ENCODE measurements around the gene RNF114. TPM values are rescaled to one million over a fixed set of nuclear protein-coding genes. Genes with fewer than 3 reads are reported as not detected.
"Not testable (repeated sequence)": the region's sequence is repeated elsewhere in the genome, so short reads cannot be mapped to it uniquely, and the experiment has no call there.

RNF114 gene
- total RNA-seq, 1 experiment from 2014 or later = 168 TPM

DNA sequence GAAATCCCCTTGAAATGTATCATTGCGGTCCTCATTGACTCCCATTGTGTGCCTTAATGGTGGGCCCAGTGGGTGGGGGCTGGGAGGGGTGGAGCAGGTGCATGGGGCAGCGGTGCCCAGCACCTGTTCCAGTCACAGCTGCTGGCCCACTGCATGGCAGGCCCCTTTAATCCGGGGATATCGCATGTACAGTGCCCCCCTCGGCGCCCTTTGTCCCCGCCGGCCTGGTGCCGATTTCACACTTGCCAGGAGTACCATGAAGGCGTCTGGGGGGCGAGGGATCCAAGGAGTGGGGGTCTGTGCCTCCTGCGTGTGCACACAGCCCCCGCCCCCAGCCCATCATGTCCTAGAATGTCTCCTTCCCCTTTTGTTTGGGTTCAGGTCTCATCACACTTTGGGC lies 49.4 kb downstream of the RNF114 start:
- H3K4me3 ChIP-seq = peak overlapping the region; percentile 88
- DNase-seq (ENCODE audit: low read depth in 1 of 2, low spot score in 2 of 2) = no peak
- peaks cover 3% of the 10 kb centered on the region; the same call in 1 of the 2 replicates for H3K9me3 ChIP-seq (replicated peaks)
- peaks cover 70% of the 10 kb centered on the region for H3K36me3 ChIP-seq
- no peak overlapping the region for H3K27ac ChIP-seq
- peaks cover 72% of the 10 kb centered on the region for H3K4me1 ChIP-seq (replicated peaks)
- no peaks in the 10 kb centered on the region for H3K27me3 ChIP-seq (replicated peaks)

DNA sequence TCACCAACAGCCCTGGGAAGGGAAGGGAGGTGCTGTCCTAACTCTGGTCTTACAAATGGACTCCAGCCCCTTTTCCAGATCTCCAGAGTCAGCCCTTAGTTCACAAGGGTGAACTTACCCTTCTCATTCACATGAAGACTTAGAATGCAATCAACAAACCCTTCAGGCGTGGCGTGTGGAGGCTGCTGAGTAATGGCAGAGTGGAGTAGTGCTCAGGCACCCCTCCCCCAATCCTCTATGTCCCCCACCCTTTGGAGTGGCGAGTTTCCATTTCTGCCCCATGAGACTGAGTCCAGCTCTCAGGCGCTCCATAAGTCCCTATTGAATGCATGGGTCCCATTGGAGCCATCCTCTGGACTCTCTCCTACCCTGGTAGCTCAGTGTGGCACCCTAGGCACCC lies 49.9 kb downstream of the RNF114 start:
- H3K27me3 ChIP-seq (replicated peaks) = no peaks in the 10 kb centered on the region
- H3K9me3 ChIP-seq (replicated peaks) = peaks cover 3% of the 10 kb centered on the region; the same call in 1 of the 2 replicates
- peaks cover 77% of the 10 kb centered on the region for H3K4me1 ChIP-seq (replicated peaks)
- H3K36me3 ChIP-seq = peaks cover 72% of the 10 kb centered on the region
- DNase-seq (ENCODE audit: low read depth in 1 of 2, low spot score in 2 of 2) = peak in 1 of 2 experiments; percentile 38
- peak overlapping the region; percentile 88 for H3K4me3 ChIP-seq
- no peak overlapping the region for H3K27ac ChIP-seq

DNA sequence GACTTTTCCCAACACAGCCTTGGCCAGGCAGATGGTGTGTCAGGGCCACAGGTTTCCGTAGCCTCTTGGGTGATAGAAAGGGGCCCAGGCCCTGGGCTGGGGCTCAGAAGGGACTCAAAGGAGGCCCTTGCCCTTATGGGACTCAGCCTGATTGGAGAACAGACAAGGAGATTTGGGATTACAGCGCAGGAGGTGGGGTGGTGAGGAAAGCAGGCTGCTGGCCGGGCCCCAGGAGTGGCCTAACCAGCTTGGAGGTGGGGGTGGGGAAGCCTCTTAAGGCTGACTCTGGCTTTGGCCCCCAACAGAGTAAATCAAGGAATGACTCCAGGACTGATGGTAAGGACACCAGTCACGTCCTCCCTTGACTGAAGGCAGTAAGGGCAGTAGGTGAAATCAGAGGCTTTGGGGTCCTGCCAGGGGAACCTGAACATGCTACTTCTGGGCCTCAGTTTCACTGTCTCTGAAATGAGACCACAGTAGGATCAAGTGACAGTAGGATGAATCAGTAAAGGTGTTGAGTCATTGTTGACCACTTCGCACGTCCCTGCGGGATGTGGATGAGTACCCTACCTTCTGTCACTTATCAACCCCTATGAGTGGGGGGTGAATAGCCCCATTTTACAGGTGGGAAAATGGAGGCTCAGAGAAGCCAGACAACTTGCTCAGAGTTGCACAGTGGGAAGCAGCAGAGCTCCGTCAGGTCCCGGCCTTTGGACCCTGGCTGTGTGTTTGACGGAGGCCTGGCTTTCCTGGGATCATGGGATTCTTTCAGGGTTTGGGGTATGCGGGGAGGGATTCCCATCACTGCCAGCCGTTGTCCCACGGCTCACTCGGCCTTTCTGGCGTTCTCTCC lies 51.0 kb downstream of the RNF114 start:
- Histone ChIP-seq H3K36me3 (peaks cover 72% of the 10 kb centered on the region), H3K27ac (peak overlapping the region; percentile 12; the same call in 1 of the 2 replicates)
- peak in 1 of 2 experiments; percentile 44 for DNase-seq (ENCODE audit: low read depth in 1 of 2, low spot score in 2 of 2)

DNA sequence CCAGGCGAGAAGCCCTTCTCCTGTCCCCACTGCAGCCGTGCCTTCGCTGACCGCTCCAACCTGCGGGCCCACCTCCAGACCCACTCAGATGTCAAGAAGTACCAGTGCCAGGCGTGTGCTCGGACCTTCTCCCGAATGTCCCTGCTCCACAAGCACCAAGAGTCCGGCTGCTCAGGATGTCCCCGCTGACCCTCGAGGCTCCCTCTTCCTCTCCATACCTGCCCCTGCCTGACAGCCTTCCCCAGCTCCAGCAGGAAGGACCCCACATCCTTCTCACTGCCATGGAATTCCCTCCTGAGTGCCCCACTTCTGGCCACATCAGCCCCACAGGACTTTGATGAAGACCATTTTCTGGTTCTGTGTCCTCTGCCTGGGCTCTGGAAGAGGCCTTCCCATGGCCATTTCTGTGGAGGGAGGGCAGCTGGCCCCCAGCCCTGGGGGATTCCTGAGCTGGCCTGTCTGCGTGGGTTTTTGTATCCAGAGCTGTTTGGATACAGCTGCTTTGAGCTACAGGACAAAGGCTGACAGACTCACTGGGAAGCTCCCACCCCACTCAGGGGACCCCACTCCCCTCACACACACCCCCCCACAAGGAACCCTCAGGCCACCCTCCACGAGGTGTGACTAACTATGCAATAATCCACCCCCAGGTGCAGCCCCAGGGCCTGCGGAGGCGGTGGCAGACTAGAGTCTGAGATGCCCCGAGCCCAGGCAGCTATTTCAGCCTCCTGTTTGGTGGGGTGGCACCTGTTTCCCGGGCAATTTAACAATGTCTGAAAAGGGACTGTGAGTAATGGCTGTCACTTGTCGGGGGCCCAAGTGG lies 51.9 kb downstream of the RNF114 start:
- H3K27me3 ChIP-seq (replicated peaks) = no peaks in the 10 kb centered on the region
- H3K36me3 ChIP-seq = peaks cover 69% of the 10 kb centered on the region
- peaks cover under 1% of the 10 kb centered on the region; the same call in 1 of the 2 replicates for H3K9me3 ChIP-seq (replicated peaks)
- H3K4me1 ChIP-seq (replicated peaks) = peaks cover 78% of the 10 kb centered on the region
- DNase-seq (ENCODE audit: low read depth in 1 of 2, low spot score in 2 of 2) = peak; percentile 43 to 76
- H3K27ac ChIP-seq = 0 out of 2 replicates have a peak overlapping the region, but pooled peaks have one; percentile 5
- no peak overlapping the region for H3K4me3 ChIP-seq

More for the DNA sequence above, 51.0 kb downstream of the RNF114 start:
- Histone ChIP-seq H3K4me1 (replicated peaks) (peaks cover 82% of the 10 kb centered on the region), H3K27me3 (replicated peaks) (no peaks in the 10 kb centered on the region), H3K9me3 (replicated peaks) (peaks cover 3% of the 10 kb centered on the region; the same call in 1 of the 2 replicates), H3K4me3 (peak overlapping the region; percentile 88)

DNA sequence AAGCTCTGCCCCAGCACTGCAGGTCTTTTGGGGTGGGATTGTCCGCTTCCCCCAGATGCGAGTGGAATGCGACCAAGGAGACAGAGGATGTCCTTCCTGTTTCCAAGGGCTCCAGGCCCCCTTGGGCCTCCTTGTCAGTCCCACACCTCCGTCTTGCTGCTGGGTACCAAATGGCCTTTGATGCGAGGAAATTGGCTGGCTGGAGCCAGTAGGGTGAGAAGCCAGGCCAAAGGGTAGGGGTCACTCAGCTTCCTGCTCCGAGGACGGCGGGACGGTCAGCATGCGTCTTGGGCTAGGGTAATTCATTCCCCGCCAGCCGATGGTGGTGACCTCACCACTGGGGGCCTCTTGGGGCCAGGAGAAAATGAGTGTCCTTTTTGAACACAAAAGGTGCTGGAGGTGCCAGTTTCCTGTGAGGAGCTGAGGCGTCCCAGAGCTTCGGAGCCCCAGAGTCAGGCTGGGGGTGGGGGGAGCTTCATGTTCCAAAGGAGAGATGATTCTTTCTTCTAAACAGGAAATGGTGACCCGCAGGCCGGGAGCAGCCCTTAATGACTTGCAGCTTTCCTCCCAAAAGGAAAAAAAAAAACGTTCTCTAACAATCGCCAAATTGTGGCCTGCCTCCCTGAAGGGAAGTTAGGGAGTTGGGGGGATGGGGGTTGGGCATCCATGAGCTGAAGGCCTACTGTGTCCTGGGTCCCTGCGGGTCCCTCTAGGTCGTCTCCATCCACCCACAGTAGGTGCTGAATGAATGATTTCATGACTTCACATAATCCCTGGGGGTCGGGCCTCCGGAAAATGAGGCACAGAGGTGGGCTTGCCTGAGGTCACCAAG lies 53.3 kb downstream of the RNF114 start:
- Histone ChIP-seq H3K27ac (peak overlapping the region; percentile 83), H3K27me3 (replicated peaks) (no peaks in the 10 kb centered on the region), H3K9me3 (replicated peaks) (no peaks in the 10 kb centered on the region), H3K36me3 (peaks cover 57% of the 10 kb centered on the region), H3K4me3 (peak overlapping the region; percentile 1; the same call in 1 of the 2 replicates), H3K4me1 (replicated peaks) (peaks cover 71% of the 10 kb centered on the region)
- peak; percentile 98 for DNase-seq (ENCODE audit: low read depth in 1 of 2, low spot score in 2 of 2)

DNA sequence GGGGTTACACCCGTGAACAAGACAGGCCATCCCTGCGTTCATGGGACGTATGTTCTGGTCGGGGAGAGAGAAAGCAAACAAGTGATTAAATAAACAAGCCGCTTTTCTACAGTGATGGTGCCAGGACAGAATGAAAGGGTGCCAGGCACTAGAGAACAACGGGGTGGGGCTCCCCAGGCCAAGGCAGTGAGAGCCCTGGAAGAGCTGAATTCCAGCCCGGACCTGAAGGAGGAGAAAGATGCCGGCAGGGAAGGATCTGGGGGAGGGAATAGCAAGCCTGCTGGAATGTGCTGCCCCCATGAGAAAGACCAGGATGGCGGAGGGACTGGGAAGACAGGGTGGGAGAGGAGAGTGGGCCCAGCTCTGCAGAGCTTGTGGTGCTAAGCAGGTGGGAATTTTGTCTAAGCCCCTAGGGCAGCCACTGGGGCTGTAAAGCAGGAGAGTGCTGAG lies 54.1 kb downstream of the RNF114 start:
- H3K27me3 ChIP-seq (replicated peaks) = no peaks in the 10 kb centered on the region
- H3K4me3 ChIP-seq = no peak overlapping the region
- H3K9me3 ChIP-seq (replicated peaks) = no peaks in the 10 kb centered on the region
- peaks cover 63% of the 10 kb centered on the region for H3K4me1 ChIP-seq (replicated peaks)
- DNase-seq (ENCODE audit: low read depth in 1 of 2, low spot score in 2 of 2) = peak; percentile 66 to 70
- peak overlapping the region; percentile 83 for H3K27ac ChIP-seq
- H3K36me3 ChIP-seq = peaks cover 48% of the 10 kb centered on the region

DNA sequence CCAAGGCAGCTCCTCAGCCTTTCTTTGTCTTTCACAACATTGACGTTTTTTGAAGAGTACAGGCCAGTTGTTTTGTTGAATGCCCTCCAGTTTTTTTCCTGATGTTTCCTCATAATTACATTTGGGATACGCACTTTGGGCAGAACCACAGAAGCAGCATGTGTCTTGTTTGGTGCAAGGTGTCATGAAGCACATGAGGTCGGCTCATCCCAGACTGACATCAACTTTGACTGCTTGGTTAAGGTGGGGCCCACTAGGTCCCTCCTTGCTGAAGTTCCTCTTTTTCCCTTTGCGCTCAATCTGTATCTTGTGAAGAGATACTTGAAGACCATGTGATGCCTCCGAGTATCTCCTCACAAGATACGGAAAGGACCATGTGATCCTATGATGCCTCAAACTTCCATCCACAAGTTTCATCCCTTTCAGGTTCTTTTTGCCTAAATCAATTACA lies 57.1 kb downstream of the RNF114 start:
- H3K4me1 ChIP-seq (replicated peaks) = peaks cover 36% of the 10 kb centered on the region
- H3K27ac ChIP-seq = no peak overlapping the region
- no peaks in the 10 kb centered on the region for H3K9me3 ChIP-seq (replicated peaks)
- no peak for DNase-seq (ENCODE audit: low read depth in 1 of 2, low spot score in 2 of 2)
- no peak overlapping the region for H3K4me3 ChIP-seq
- no peaks in the 10 kb centered on the region for H3K27me3 ChIP-seq (replicated peaks)
- peaks cover 18% of the 10 kb centered on the region for H3K36me3 ChIP-seq

DNA sequence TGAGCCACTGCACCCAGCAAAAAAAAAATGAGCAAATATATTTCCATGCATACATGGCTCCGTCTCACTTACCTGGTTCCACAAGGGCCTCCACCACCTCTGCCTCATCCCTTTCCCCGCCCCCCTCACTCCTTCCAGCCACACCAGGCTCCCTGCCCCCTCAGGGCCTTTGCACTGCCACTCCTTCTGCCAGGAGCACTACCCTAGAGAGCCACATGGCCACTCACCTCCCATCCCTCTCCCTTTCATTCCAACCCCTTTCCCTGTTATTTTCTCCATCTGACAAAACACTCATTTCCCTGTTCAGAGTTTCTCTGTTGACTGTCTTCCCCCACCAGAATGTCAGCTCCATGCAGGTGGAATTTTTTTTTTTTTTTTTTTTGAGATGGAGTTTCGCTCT lies 59.4 kb downstream of the RNF114 start:
- Histone ChIP-seq H3K27me3 (replicated peaks) (no peaks in the 10 kb centered on the region), H3K9me3 (replicated peaks) (no peaks in the 10 kb centered on the region), H3K4me1 (replicated peaks) (peaks cover 15% of the 10 kb centered on the region), H3K36me3 (0 out of 2 replicates have a peak, but pooled peaks cover 2% of the 10 kb centered on the region), H3K4me3 (no peak overlapping the region), H3K27ac (no peak overlapping the region)
- DNase-seq (ENCODE audit: low read depth in 1 of 2, low spot score in 2 of 2) = no peak

DNA sequence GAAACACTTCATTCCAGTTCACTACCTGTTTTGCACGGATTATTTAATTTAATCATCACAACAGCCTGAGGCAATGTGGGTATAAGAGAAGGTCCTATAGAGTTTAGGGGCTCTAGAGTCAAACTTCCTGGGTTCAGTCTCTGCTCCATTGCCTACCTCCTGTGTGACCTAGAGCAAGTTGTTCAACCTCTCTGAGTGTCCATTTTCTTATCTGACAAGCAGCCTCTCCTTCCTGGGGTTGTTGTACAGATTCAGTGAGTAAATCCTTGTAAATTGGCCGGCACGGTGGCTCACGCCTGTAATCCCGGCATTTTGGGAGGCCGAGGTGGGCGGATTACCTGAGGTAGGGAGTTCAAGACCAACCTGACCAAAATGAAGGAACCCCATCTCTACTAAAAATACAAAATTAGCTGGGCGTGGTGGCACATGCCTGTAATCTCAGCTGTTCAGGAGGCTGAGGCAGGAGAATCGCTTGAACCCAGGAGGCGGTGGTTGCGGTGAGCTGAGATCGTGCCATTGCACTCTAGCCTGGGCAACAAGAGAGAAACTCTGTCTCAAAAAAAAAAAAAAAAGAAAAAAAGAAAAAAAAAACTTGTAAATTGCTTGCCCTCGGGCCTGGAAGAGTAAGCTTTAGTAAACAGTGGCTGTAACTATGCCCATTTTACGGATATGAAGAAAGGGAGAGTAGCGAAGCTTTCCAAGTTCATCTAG lies 62.4 kb downstream of the RNF114 start:
- H3K27me3 ChIP-seq (replicated peaks); DNase-seq (ENCODE audit: low read depth in 1 of 2, low spot score in 2 of 2); H3K27ac ChIP-seq; H3K9me3 ChIP-seq (replicated peaks); H3K4me3 ChIP-seq; H3K36me3 ChIP-seq; H3K4me1 ChIP-seq (replicated peaks): not testable (repeated sequence)

DNA sequence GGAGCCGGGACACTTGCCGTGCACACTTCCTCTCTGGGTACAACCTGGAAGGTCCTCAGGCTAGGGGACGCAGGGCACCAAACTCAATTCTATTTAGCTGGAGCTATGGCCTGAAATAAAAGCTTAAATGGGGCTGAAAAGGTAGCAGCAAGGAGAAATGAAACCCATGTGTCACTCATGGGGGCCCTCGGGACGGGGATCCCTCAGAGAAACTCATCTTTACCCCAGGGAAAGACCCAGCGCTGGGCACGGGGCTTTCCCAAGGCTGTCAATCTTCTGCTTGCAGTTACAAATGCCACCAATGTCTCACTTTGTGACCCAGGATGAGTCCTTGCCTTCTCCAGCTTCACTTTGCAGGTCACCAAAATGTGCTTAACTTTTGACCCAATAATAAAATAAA lies 63.1 kb downstream of the RNF114 start:
- Histone ChIP-seq H3K4me1 (replicated peaks) (no peaks in the 10 kb centered on the region), H3K4me3 (no peak overlapping the region), H3K36me3 (no peaks in the 10 kb centered on the region), H3K27me3 (replicated peaks) (no peaks in the 10 kb centered on the region), H3K27ac (no peak overlapping the region), H3K9me3 (replicated peaks) (no peaks in the 10 kb centered on the region)
- no peak for DNase-seq (ENCODE audit: low read depth in 1 of 2, low spot score in 2 of 2)

DNA sequence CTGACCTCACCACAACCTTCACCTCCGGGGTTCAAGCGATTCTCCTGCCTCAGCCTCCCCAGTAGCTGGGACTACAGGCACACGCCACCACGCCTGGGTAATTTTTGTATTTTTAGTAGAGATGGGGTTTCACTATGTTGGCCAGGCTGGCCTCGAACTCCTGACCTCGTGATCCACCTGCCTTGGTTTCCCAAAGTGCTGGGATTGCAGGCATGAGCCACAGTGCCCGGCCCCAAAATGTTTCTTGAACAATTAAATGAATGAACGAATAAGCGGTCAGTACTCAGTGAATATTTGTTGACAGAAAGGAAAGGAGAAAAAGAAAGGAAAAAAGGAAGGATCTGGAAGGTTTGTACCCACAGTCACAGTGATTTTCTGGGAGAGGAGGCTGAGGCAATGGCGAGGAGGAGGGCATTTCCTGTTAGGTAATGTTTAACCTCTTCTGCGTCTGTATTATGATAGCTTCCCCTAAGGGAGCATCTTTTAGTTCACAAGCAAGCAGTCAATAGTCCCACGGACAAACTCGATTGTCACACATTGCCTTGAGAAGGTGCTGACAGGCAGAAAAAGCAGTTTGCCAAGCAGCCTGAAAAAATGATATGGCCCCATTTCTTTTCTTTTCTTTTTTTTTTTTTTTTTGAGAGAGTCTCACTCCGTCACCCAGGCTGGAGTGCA lies 64.5 kb downstream of the RNF114 start:
- not testable (repeated sequence) for H3K4me3 ChIP-seq; DNase-seq (ENCODE audit: low read depth in 1 of 2, low spot score in 2 of 2); H3K9me3 ChIP-seq (replicated peaks); H3K4me1 ChIP-seq (replicated peaks); H3K27me3 ChIP-seq (replicated peaks); H3K36me3 ChIP-seq; H3K27ac ChIP-seq

DNA sequence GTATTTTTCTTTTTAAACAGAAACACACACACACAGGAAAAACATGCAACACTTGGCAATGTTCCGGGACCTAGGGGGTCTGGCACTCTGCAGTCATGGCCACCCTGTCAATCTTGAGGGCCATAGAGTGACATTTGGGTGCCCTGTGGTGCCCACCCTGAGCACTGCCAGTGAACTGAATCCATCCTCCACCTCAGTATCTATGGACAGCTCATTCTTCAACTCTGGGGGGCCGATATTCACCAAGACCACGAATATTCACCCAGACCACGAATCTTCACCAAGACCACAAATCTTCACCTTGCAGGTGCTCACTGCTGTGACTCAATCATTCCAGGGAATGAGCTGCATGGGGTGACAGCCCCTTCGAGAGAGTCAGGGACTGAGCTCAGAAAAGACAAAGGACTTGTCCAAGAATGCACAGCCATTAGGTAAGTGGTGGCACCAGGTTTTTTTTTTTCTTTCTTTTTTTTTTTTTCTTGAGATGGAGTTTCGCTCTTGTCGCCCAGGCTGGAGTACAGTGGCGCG lies 65.7 kb downstream of the RNF114 start:
- H3K4me1 ChIP-seq (replicated peaks) = no peaks in the 10 kb centered on the region
- no peak overlapping the region for H3K4me3 ChIP-seq
- H3K36me3 ChIP-seq = no peaks in the 10 kb centered on the region
- H3K27ac ChIP-seq = no peak overlapping the region
- H3K27me3 ChIP-seq (replicated peaks) = no peaks in the 10 kb centered on the region
- no peaks in the 10 kb centered on the region for H3K9me3 ChIP-seq (replicated peaks)
- no peak for DNase-seq (ENCODE audit: low read depth in 1 of 2, low spot score in 2 of 2)
